HEK293T (cell line): ENCODE measurements around the gene YWHAH.

Experiments used
- BHLHE40 ChIP-seq: fragments of 450-650 bp; IDR thresholded peaks from 2 replicates; pipeline ENCODE4 v1.6.1; 2016; ENCODE audit warnings: mild to moderate bottlenecking, moderate library complexity, borderline replicate concordance
- ELF4 ChIP-seq: fragments of 450-650 bp; IDR thresholded peaks from 2 replicates; pipeline ENCODE4 v1.6.1; 2017; ENCODE audit warnings: antibody characterized with exemption
- FOXA1 ChIP-seq: fragments of 450-650 bp; IDR thresholded peaks from 2 replicates; pipeline ENCODE4 v1.6.1; 2016; ENCODE audit warnings: mild to moderate bottlenecking
- FOXM1 ChIP-seq: fragments of 450-650 bp; IDR thresholded peaks from 2 replicates; pipeline ENCODE4 v1.6.1; 2017; ENCODE audit warnings: mild to moderate bottlenecking, borderline replicate concordance
- LEF1 ChIP-seq: fragments of 450-650 bp; IDR thresholded peaks from 2 replicates; pipeline ENCODE4 v1.6.1; 2017; ENCODE audit warnings: mild to moderate bottlenecking, borderline replicate concordance
- SUZ12 ChIP-seq: fragments of 450-650 bp; IDR thresholded peaks from 2 replicates; pipeline ENCODE4 v1.6.1; 2016; ENCODE audit warnings: mild to moderate bottlenecking

DNA sequence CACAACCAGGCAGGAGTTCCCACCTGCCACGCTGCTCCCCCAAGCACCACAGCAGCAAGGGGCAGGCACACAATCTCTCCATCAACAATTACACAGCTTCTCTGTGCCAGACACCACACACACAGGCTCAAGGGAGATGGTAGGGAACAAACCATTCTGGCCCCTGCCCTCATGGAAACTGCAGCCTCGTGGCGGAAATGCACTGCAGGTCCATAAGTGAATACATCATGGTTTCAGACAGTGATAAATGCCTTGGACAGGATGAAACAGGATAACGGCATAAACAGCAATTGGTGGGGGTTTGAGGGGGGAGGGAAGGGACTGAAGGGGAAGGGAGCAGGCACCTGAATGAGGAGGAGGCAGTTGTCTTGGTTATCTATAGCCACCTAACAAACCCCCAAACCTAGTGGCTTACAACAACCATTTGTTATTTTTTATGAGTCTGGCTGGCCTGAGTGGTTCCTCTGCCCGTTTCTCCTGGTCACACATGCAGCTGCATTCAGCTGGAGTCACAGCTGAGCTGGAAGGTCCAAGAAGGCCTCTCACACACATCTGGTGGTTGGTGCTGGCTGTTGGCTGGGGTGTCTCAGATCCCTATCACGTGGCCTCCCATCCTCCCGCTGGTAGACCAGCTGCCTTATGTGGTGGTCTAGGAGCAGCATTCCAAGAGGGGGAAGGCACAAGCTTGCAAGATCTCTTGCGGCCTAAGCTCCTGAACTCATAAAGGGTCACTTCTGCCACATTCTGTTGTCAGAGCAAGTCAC, 15.0 kb upstream of the YWHAH start:
- TF ChIP-seq ELF4 (no peak), SUZ12 (no peak), BHLHE40 (no peak), FOXA1 (no peak), FOXM1 (no peak), LEF1 (no peak)
